Activated CD8-positive, alpha-beta memory T cell treated with anti-CD3 and anti-CD28 coated beads, Interleukin-2, amount 50 U/mL, for 4 hours (primary cell): ENCODE results near the gene MTRR.

Experiments used
- DNase-seq: peaks from one replicate; pipeline ENCODE4 v3.0.0-alpha.2; 2020

The MTRR gene

DNA sequence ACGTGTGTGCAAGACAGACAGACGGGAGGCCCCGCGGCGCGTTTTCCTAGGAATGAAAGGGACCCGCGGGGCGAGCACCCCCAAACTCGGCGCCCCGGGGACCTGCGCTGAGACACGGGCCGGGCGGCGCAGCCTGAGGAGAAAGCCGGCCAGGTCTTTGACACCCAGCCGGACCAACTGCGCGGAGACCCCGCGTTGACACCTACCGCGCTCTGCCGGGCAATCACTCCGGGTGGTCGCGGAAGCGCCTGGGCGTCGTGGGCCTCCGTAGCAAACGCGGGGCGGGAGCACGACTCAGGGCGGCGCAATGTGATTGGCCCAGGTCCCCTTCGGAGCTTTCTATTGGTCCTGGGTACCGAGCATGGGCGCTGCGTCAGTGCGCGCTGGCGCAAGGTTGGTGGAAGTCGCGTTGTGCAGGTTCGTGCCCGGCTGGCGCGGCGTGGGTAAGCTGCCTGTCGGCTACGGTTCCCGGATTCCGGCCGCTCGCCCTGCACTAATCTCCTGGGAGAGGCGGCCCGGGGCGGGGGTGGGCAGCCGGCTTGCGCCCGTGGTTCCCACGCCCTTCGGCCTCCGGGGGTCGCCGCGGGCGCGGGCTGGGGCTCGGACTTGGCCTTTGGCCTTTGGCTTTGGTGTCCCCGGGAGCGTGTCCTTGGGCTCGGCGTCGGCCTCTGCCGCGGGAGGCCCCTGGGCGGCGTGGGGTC, at the start of gene MTRR, which contains the start of gene FASTKD3:
Gene MTRR (plus strand): TSS at position 376 of the 701 bp plus-strand sequence. CDS start 1,647 bp downstream, outside the sequence.
Gene FASTKD3 (minus strand): TSS at position 259 of the 701 bp plus-strand sequence. CDS start 948 bp downstream, outside the sequence.
- DNase-seq: peak; percentile 90

GRCh38 chr5:7822449-7822848, 46.5 kb upstream of the MTRR start:
- DNase-seq: no peak

DNA sequence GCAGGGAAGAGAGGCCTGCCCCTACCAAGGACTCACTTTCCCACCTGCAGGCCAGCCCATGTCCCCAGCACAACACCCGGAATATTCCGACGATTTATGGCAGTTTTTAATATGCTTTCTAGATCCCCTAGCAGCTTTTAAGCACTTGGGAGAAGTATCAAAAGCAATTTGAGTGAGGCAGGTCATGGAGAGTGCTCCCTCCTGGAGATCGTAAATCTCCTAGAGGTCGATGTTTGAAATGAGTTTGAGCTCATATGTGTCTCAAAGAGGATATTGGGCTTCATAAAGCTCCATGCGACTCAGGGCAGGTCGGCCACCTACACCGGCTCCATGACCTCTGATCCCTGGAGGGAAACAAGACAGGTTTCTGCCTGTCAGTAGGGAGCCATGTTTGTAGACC, 45.4 kb upstream of the MTRR start:
- no peak for DNase-seq

DNA sequence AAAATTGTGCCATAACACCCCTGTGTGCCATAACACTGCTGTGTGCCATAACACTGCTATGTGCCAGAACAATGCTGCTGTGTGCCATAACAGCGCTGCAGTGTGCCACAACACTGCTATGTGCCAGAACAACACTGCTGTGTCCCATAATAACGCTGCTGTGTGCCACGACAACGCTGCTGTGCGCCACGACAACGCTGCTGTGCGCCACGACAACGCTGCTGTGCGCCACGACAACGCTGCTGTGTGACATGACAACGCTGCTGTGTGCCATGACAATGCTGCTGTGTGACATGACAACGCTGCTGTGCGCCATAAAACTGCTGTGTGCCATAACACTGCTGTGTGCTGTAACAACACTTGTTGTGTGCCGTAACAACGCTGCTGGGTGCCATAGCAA, 44.0 kb upstream of the MTRR start:
- DNase-seq: no peak

GRCh38 chr5:7825630-7826029, 43.3 kb upstream of the MTRR start:
- DNase-seq: no peak

DNA sequence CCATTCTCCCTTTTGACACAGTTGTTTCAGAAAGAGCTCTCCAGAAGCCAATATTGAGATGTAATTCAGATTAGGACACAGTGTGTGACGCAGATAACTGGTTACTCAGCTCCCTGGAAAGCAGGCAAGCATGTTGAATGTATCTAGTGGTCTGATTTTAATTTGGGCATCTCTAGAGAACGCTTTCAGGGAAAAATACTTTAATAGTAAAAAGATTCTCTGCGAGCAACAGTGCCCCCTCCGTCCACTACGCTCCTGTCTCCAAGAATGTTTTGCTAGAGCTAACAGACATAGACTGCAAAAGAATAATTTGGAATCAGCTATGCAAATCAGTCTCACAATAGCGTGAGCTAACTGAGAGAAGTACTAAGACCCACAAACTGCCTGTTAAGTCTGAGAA, 41.3 kb upstream of the MTRR start:
- no peak for DNase-seq

DNA sequence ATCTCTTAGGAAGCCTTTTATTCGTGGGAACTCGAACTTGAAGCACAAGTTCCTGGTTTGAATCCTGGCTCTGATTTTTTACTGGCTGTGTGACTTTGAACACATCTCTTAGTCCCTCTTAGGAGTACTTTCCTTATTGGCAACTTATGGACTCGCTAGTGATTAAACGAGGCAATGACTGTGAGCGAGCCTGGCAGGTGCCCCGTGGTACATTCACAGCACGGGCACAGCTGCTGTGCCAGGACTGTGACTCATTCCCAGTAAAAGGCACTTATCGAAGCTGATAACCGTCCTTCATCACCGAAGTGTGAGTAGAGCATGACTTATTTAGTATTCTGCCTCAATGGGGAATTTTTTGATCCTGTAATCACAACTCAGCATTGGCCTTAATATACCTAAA, 40.7 kb upstream of the MTRR start:
- DNase-seq: no peak

- DNase-seq: no peak
Observed at GRCh38 chr5:7834982-7835381, 34.0 kb upstream of the MTRR start.

GRCh38 chr5:7837403-7837802, 31.5 kb upstream of the MTRR start:
- no peak for DNase-seq

DNA sequence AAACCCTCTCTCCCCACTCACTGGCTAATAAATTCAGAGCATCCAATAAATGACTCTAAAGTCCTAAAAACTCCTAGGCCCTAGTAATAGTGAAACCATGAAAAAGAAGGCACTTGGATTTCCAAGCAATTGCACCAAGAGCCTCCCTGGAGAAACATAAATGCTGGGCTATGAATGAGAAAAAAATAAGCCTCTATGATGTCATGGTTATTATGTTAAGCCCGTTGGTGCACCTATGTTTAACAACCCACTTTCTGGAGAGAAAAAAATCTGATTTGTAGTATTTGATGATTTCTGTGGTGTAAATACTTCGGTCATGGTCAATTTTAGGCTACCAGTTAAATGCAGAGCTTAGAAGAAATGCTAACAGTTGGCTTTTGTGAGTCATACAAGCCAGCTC, 26.4 kb upstream of the MTRR start:
- DNase-seq: no peak

- no peak for DNase-seq
Observed at GRCh38 chr5:7844901-7845300, 24.0 kb upstream of the MTRR start.

- no peak for DNase-seq
Observed at GRCh38 chr5:7845557-7845956, 23.4 kb upstream of the MTRR start.

DNA sequence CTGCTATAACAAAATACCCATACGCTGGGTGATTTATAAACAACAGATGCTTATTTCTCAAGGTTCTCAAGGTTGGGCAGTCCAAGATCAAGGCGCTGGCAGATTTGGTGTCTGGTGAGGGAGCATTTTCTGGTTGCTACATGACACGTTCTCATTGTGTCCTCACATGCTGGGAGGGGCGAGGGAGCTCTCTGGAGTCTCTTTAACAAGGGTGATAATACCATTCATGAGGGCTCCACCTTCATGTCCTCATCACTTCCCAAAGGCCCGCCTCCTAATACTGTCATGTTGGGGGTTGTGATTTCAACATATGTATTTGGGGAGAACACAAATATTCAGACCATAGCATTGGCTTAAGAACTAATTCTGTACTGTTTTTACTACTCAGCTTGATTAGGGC, 22.6 kb upstream of the MTRR start:
- DNase-seq: no peak

GRCh38 chr5:7848296-7848695, 20.7 kb upstream of the MTRR start:
- DNase-seq: no peak

- peak; percentile 17 for DNase-seq
Observed at GRCh38 chr5:7849681-7850394, 19.1 kb upstream of the MTRR start.

DNA sequence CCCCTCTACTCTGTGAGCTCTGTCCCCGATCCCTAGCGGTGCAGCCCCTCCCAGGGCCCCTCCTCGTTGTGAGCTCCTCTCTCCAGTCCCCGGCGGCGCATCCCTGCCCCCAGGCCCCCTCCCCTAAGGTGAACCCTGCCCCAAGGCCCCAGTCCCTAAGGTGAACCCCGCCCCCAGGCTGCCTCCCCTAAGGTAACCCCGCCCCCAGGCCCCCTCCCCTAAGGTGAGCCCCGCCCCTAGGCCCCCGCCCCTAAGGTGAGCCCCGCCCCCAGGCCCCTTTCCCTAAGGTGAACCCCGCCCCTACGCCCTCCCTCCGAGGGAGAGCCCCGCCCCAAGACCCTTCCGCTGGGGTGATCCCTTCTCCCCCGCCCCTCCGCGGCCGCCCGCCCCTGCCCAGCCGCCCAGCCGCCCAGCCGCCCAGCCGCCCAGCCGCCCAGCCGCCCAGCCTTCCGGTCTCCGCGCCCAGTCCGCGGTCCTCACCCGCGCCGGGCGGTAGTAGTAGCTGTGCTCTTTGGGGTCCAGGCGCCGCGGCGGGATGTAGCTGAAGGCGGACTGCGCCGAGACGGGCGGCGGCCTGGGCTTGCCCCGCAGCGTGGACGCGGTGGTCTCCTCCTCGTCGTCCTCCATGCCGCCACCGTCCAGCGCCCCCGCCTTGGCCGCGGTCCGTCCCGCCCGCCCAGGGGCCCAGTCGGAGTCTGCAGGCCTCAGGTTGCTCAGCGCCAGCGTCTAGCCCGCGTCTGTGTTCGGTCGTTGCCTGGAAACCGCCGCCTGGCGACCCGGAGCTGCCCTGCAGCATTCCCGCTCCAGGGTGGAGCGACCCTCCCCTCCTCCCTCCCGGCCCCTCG, 18.3 kb upstream of the MTRR start, which contains the start of gene CFAP90:
Gene CFAP90 (minus strand): TSS at position 739 of the 845 bp plus-strand sequence. CDS start 112 bp downstream, at position 627.
- DNase-seq: peak; percentile 23

GRCh38 chr5:7851240-7851592, 17.7 kb upstream of the MTRR start:
- DNase-seq: no peak

DNA sequence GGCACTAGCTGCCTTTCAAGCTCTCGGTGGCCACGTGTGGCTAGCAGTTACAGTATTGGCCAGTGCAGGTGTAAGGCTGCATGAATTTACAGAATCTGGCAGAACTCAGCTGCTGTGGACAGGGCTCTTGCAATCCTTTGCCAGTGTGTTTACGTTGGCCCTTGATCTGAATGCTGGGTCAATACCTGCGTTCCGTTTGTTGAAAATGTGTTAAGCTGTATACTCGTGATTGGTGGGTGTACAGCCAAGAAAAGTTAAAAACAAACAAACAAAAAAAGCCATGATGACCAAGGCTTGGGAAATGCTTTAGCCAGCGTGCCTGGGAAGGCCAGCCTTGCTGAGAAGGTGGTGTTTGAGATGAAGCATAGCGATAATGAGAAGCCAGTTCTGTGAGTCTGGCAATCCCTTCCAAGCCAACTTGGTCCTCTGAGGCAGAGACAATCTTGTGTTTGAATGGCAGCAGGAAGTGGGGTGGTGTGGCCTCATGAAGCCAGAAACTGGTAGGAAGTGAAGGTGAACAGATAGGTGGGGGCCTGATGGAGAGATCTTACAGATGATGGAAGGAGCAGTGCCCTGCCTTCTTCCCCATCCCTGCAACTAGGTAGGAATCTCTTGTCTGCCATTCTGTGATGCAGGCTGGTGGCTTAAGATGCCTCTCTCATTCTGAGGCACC, 17.2 kb upstream of the MTRR start:
- no peak for DNase-seq

DNA sequence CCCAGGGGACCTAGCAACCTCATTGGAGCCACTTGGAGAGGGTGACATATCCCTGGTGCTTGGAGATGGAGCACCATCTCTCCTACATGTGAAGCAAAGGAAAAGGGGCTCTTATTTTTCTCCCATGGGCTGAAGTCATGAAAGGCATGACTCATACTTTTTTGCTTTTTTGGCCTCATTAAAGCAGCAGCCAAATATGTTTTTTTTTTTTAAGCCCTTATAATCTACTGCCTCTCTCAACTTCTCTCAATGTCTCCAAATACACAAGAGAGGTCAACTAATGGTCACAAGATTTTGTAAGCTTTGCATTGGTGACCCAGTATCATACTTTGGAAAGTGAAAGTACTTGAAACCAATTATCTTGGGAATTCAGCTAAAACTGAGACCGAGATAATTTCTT, 16.4 kb upstream of the MTRR start:
- DNase-seq: no peak

- DNase-seq: no peak
Observed at GRCh38 chr5:7852988-7853387, 16.0 kb upstream of the MTRR start.

GRCh38 chr5:7855611-7856010, 13.3 kb upstream of the MTRR start:
- no peak for DNase-seq

DNA sequence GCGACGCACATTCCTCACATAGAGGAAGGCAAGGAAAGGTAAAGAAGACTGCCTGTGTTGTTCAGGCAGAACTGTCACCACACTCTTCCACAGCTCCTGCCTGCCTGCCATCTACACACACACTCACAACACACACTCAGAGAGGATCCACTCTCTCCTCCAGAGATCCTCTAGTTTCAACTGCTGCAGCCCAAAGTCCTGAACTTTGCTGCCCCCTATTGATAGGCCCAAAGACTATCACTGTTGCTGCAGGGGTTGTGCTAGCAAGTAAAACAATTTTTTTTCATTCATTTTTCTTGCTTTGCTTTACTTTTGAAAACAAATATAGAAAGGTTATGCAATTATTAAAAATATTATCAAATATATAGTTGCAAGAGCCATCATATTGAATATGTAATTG, 12.1 kb upstream of the MTRR start:
- DNase-seq: no peak

DNA sequence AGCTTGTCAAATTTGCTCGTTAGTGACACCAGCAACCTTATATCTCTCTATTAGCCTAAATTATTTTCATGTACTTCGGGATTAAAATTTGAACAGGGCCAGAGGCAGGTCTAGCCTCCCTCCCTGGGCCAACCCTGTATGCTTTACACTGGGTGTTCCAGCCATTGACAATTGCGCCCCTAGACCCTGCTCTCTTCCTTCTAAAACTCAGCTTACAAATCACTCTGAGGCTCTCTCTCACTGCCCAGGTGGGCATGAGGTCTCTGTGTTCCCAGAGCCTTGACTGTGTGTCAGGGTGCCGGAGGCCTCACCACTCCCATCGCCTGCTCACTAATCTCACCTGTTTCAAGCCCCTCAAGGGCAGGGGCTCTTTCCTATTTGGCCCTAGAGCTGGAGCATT, 11.6 kb upstream of the MTRR start:
- no peak for DNase-seq
